C4-2B (cell line): ENCODE results near the gene SOX6.

Source experiments
- CTCF ChIP-seq: fragments of 450-650 bp; conservative IDR thresholded peaks from 2 replicates; pipeline ENCODE4 v1.5.1; 2017; ENCODE audit warnings: mild to moderate bottlenecking
- ZFX ChIP-seq: fragments of 450-650 bp; IDR thresholded peaks from 2 replicates; pipeline ENCODE4 v1.6.1; 2017

GRCh38 chr11:15933886-15934625 lies 422.3 kb downstream of the SOX6 start:
- TF ChIP-seq CTCF (no peak), ZFX (no peak)
